ENCODE results near the gene MARF1.
"Not testable (repeated sequence)": the region's sequence is repeated elsewhere in the genome, so short reads cannot be mapped to it uniquely, and the experiment has no call there.

The MARF1 gene

DNA sequence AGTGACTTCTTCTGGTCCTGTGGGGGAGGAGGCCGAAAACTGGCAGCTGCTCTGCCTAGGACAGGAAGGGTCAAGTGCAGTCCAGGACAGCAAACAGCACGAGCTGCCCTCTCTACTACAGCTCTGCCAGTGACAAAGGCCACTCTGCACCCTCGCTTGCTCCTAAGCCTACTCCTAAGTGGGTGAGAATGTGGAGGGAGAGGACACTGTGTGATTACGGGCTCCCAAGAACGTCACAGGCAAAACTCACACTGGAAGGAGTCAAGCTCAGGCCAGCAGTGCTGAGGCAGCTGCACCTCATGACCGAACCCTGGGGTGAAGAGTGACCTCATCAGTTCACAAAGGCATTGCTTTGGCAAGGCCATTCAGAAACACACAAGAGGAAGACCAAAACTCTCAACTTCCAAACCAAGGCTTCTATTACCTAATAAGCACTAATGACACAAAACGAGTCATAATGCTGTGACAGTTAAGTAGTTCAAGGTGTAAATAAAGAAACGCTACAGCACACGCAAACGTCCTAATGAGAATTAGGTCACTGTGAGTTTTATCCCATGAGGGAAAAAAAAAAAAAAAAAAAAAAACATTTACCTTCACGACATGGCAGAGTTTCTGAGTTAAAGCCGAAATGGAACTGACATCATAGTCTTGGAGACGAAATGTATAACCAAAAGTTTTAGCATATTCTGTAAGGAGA, 35.1 kb downstream of the MARF1 start:
- Mint-ChIP-seq H3K36me3 (ENCODE audit: low read depth) (peaks cover 65% of the 10 kb centered on the region), H3K27ac (no peak overlapping the region), H3K4me3 (no peak overlapping the region), H3K4me1 (ENCODE audit: low read depth) (peaks cover 3% of the 10 kb centered on the region), H3K27me3 (ENCODE audit: low read depth) (no peaks in the 10 kb centered on the region), H3K9me3 (no peaks in the 10 kb centered on the region)
- DNase-seq (ENCODE audit: low spot score): no peak

- not testable (repeated sequence) for H3K27me3 Mint-ChIP-seq (ENCODE audit: low read depth); H3K9me3 Mint-ChIP-seq; H3K4me1 Mint-ChIP-seq (ENCODE audit: low read depth); H3K27ac Mint-ChIP-seq; H3K4me3 Mint-ChIP-seq; DNase-seq (ENCODE audit: low spot score)
- peaks cover 62% of the 10 kb centered on the region for H3K36me3 Mint-ChIP-seq (ENCODE audit: low read depth)
Measured at GRCh38 chr16:15607221-15607699, 35.7 kb downstream of the MARF1 start.

DNA sequence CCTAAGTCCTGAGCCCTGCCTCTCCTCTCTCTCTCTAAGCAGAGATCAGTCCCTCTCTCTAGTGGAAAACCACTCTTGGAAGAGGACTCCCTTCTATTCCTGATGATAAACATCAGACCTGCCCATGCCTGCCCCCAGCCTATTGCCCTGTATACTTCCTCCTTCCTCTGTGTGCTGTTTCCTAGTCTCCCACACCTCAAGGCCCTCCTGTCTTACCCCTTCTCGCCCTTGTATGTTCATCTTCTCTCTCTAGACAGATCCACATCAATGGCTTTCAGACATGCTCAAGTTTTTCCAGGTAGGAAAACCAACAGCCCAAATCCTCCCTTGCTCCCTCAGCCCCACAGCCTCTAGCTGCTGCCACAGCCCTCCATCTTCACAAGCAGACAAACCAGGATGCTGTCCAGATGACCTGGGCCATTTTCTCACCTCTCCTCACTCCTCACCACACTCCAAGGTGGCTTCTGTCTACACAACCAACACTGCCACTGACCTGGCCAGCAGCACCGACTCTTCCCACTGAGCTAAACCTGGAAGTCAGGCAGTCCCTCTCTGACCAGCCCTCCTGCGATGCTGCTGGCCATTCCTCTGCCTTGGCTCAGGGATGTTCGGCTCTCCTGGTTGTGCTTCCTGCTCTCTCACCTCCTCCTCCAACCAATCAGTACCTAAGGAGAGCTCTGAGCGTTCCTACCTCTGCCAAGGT, 36.3 kb downstream of the MARF1 start:
- Mint-ChIP-seq H3K9me3 (no peaks in the 10 kb centered on the region), H3K36me3 (ENCODE audit: low read depth) (peaks cover 63% of the 10 kb centered on the region), H3K27me3 (ENCODE audit: low read depth) (no peaks in the 10 kb centered on the region), H3K4me3 (no peak overlapping the region), H3K4me1 (ENCODE audit: low read depth) (peaks cover 3% of the 10 kb centered on the region), H3K27ac (peak overlapping the region; percentile 2)
- no peak for DNase-seq (ENCODE audit: low spot score)

DNA sequence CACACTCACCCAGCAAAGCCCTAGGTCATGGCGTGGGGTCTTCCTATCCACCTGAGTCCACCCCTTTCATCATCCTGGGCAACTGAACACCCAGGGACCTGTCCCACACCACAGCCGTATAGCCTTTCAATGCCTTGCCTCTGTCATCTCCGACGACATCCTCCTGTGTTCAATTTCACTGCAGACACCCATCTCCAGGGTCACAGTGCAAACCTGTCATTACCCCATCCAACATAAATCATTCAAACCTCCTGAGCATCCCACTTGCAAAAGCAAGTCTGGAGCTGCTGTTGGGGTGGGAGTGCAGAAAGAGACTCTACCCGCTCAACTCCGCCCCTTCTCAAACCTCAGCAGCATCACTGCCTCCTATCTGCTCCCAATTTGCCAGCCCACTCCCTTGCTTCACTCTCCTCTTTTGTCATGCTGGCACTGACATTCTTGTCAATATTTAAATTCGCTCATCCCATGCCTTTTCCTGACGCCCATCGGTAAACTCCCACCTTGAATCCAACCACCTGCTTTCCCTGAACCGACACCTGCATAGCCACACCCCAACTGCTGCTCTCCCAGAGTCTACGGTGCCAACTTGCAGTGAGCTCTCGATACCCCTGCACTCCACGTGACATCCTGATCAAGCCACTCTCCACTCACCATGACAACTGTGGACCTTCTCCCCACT, 37.0 kb downstream of the MARF1 start:
- Mint-ChIP-seq H3K27me3 (ENCODE audit: low read depth) (no peaks in the 10 kb centered on the region), H3K27ac (peak overlapping the region; percentile 2), H3K4me3 (no peak overlapping the region), H3K9me3 (no peaks in the 10 kb centered on the region), H3K36me3 (ENCODE audit: low read depth) (peaks cover 68% of the 10 kb centered on the region), H3K4me1 (ENCODE audit: low read depth) (peaks cover 3% of the 10 kb centered on the region)
- no peak for DNase-seq (ENCODE audit: low spot score)

GRCh38 chr16:15604460-15605440, 38.2 kb downstream of the MARF1 start:
- no peaks in the 10 kb centered on the region for H3K9me3 Mint-ChIP-seq
- H3K36me3 Mint-ChIP-seq (ENCODE audit: low read depth): peaks cover 66% of the 10 kb centered on the region
- H3K27ac Mint-ChIP-seq: no peak overlapping the region

GRCh38 chr16:15602285-15603044, 40.5 kb downstream of the MARF1 start:
- no peaks in the 10 kb centered on the region for H3K9me3 Mint-ChIP-seq
- peaks cover 63% of the 10 kb centered on the region for H3K36me3 Mint-ChIP-seq (ENCODE audit: low read depth)
- H3K27ac Mint-ChIP-seq: no peak overlapping the region

More at GRCh38 chr16:15604460-15605440, 38.2 kb downstream of the MARF1 start:
- H3K4me1 Mint-ChIP-seq (ENCODE audit: low read depth): peaks cover 3% of the 10 kb centered on the region
- H3K4me3 Mint-ChIP-seq: no peak overlapping the region
- H3K27me3 Mint-ChIP-seq (ENCODE audit: low read depth): no peaks in the 10 kb centered on the region
- no peak for DNase-seq (ENCODE audit: low spot score)

GRCh38 chr16:15601212-15601879, 41.6 kb downstream of the MARF1 start:
- DNase-seq (ENCODE audit: low spot score): no peak
- H3K36me3 Mint-ChIP-seq (ENCODE audit: low read depth): peaks cover 64% of the 10 kb centered on the region
- H3K27me3 Mint-ChIP-seq (ENCODE audit: low read depth): no peaks in the 10 kb centered on the region
- H3K4me3 Mint-ChIP-seq: no peak overlapping the region
- peak overlapping the region; percentile 4 for H3K27ac Mint-ChIP-seq
- H3K4me1 Mint-ChIP-seq (ENCODE audit: low read depth): peaks cover 2% of the 10 kb centered on the region
- no peaks in the 10 kb centered on the region for H3K9me3 Mint-ChIP-seq

More at GRCh38 chr16:15602285-15603044, 40.5 kb downstream of the MARF1 start:
- Mint-ChIP-seq H3K4me1 (ENCODE audit: low read depth) (peaks cover 4% of the 10 kb centered on the region), H3K4me3 (no peak overlapping the region), H3K27me3 (ENCODE audit: low read depth) (no peaks in the 10 kb centered on the region)
- DNase-seq (ENCODE audit: low spot score): no peak

DNA sequence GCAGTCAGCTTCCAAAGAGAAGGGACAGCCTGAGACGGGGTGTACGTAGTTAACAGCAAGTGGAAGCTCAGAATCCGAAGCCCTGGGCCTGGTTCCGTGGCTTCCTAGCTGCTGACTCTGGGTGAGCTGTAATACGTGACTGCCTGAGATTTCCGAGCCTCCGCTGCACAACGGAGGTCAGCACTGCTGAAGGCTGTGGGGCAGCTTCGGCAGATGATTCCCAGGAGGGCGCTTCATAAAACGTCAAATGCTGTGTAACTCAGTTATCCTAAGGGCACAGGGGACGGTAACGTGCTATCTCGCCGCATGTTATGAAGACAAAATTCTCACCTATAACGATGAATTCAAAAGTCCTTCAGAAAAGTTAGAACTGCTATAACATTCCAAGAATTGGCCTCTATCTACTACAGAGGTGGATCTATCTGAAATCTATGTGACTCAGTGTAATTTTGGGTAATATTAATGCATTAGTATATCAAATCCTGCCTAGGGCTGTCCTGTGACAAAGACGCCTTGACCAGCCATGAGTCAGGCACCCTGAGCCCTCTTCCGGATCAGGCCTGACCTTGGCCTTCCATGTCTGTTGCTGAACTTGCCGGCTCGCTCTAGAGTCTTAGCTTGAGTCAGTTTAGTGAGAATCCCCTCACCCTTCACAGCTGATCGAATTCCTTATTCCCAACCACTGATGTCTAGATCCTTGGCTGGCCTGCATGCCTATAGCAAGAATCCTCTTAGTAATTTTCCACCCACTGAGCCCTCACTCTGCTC, 43.5 kb downstream of the MARF1 start:
- Mint-ChIP-seq H3K27ac (no peak overlapping the region), H3K4me3 (no peak overlapping the region), H3K4me1 (ENCODE audit: low read depth) (peaks cover 7% of the 10 kb centered on the region), H3K27me3 (ENCODE audit: low read depth) (no peaks in the 10 kb centered on the region), H3K36me3 (ENCODE audit: low read depth) (peaks cover 71% of the 10 kb centered on the region), H3K9me3 (no peaks in the 10 kb centered on the region)
- no peak for DNase-seq (ENCODE audit: low spot score)

- Mint-ChIP-seq H3K36me3 (ENCODE audit: low read depth) (peaks cover 73% of the 10 kb centered on the region), H3K4me1 (ENCODE audit: low read depth) (peaks cover 7% of the 10 kb centered on the region), H3K4me3 (no peak overlapping the region), H3K27me3 (ENCODE audit: low read depth) (no peaks in the 10 kb centered on the region), H3K27ac (no peak overlapping the region), H3K9me3 (no peaks in the 10 kb centered on the region)
- peak; percentile 23 for DNase-seq (ENCODE audit: low spot score)
Measured at GRCh38 chr16:15598648-15599190, 44.2 kb downstream of the MARF1 start.

GRCh38 chr16:15597822-15598647, 44.9 kb downstream of the MARF1 start:
- H3K9me3 Mint-ChIP-seq: no peaks in the 10 kb centered on the region

DNA sequence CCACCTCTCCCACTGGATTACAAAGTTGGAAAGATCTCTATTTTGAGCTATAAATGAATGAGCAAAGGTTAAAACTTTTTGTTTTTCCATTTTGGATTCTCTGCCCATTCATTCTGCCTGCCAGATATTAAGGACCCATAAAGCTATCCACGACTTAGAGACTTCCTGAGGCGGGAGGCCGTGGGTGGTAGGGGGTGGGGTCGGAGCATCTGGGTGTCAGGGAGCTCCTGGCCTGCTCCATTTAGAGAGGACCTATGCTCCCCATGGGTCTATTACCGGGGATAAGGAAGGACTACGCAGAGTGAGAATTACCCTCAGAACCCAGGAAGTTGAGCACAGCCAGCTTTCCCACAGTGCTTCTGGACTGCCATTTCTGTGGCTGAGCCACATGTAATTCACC, 45.8 kb downstream of the MARF1 start:
- H3K36me3 Mint-ChIP-seq (ENCODE audit: low read depth): peaks cover 64% of the 10 kb centered on the region

More at GRCh38 chr16:15597822-15598647, 44.9 kb downstream of the MARF1 start:
- Mint-ChIP-seq H3K4me1 (ENCODE audit: low read depth) (peaks cover 7% of the 10 kb centered on the region), H3K36me3 (ENCODE audit: low read depth) (peaks cover 68% of the 10 kb centered on the region), H3K4me3 (no peak overlapping the region), H3K27me3 (ENCODE audit: low read depth) (no peaks in the 10 kb centered on the region), H3K27ac (peak overlapping the region; percentile 22)
- no peak for DNase-seq (ENCODE audit: low spot score)

More for the DNA sequence above, 45.8 kb downstream of the MARF1 start:
- no peak for DNase-seq (ENCODE audit: low spot score)
- peaks cover 9% of the 10 kb centered on the region for H3K4me1 Mint-ChIP-seq (ENCODE audit: low read depth)
- no peak overlapping the region for H3K27ac Mint-ChIP-seq
- H3K27me3 Mint-ChIP-seq (ENCODE audit: low read depth): no peaks in the 10 kb centered on the region
- H3K9me3 Mint-ChIP-seq: no peaks in the 10 kb centered on the region
- H3K4me3 Mint-ChIP-seq: no peak overlapping the region
